HepG2 (cell line): Measurements from ENCODE around the gene C1RL. TPM values are rescaled to one million over a fixed set of nuclear protein-coding genes. Genes with fewer than 3 reads are reported as not detected.

Experiments used
- BRF2 ChIP-seq: sonication (generic); formaldehyde crosslinking; IDR thresholded peaks from 2 replicates; pipeline ENCODE4 v1.8.1; 2022; ENCODE audit warnings: mild to moderate bottlenecking, missing genetic modification reagents
- FOXK2 ChIP-seq: fragments of 450-650 bp; IDR thresholded peaks from 2 replicates; pipeline ENCODE4 v1.6.1; 2016
- FOXP4 ChIP-seq: sonication (generic); formaldehyde crosslinking; IDR thresholded peaks from 2 replicates; pipeline ENCODE4 v1.4.0; 2020; ENCODE audit warnings: missing genetic modification reagents
- HIC2 ChIP-seq: sonication (generic); formaldehyde crosslinking; IDR thresholded peaks from 2 replicates; pipeline ENCODE4 v1.9.0; 2022; ENCODE audit warnings: low read depth, missing genetic modification reagents
- NCOA1 ChIP-seq: sonication (generic); formaldehyde crosslinking; IDR thresholded peaks from 2 replicates; pipeline ENCODE4 v1.9.0; 2021; ENCODE audit warnings: missing genetic modification reagents
- NFAT5 ChIP-seq: sonication (generic); formaldehyde crosslinking; IDR thresholded peaks from 2 replicates; pipeline ENCODE4 v1.4.0; 2020; ENCODE audit warnings: missing genetic modification reagents
- PATZ1 ChIP-seq: sonication (generic); formaldehyde crosslinking; IDR thresholded peaks from 2 replicates; pipeline ENCODE4 v1.4.0; 2020; ENCODE audit warnings: missing genetic modification reagents
- POGZ ChIP-seq: sonication (generic); formaldehyde crosslinking; IDR thresholded peaks from 2 replicates; pipeline ENCODE4 v1.4.0; 2020; ENCODE audit warnings: mild to moderate bottlenecking, missing genetic modification reagents
- PPARG ChIP-seq: conservative IDR thresholded peaks from 2 replicates; pipeline ENCODE4 v1.6.1; 2016; ENCODE audit warnings: missing biosample characterization, missing genetic modification reagents
- RAD51 ChIP-seq: fragments of 450-650 bp; IDR thresholded peaks from 2 replicates; pipeline ENCODE4 v1.6.1; 2016; ENCODE audit warnings: borderline replicate concordance
- SIN3A ChIP-seq: IDR thresholded peaks from 2 replicates; pipeline ENCODE4 v1.6.1; 2011; ENCODE audit warnings: low read depth, mild to moderate bottlenecking, control low read depth, low read length, borderline replicate concordance
- ZNF101 ChIP-seq: sonication (generic); formaldehyde crosslinking; IDR thresholded peaks from 2 replicates; pipeline ENCODE4 v1.4.0; 2020; ENCODE audit warnings: mild to moderate bottlenecking, low read depth, missing genetic modification reagents, borderline replicate concordance
- ZNF614 ChIP-seq: IDR thresholded peaks from 2 replicates; pipeline ENCODE4 v1.6.1; 2018; ENCODE audit warnings: missing biosample characterization, missing genetic modification reagents, inconsistent platforms, borderline replicate concordance
- ZNF674 ChIP-seq: sonication (generic); formaldehyde crosslinking; IDR thresholded peaks from 2 replicates; pipeline ENCODE4 v1.5.0; 2020; ENCODE audit warnings: low read depth, mild to moderate bottlenecking, missing genetic modification reagents
- ZNF788 ChIP-seq: sonication (generic); formaldehyde crosslinking; IDR thresholded peaks from 2 replicates; pipeline ENCODE4 v1.5.0; 2020; ENCODE audit warnings: mild to moderate bottlenecking, missing genetic modification reagents, borderline replicate concordance
- ZNF878 ChIP-seq: sonication (generic); formaldehyde crosslinking; IDR thresholded peaks from 2 replicates; pipeline ENCODE4 v1.8.1; 2023; ENCODE audit warnings: mild to moderate bottlenecking, missing genetic modification reagents, moderate library complexity
- polyA plus RNA-seq, 8 experiments: library from polyadenylated mRNA; depleted of rRNA in 3 of 8; stranded (reverse) in 7 of 8; unstranded in 1 of 8; fragments of >200 nt; fragmentation: Illumina TruSeq in 4 of 8; extraction: Trizol in 4 of 8; gene quantifications; 2 replicates each; pipeline versions ENCODE4 v1.2.1 to v1.2.3, GENCODE V29; 2011 to 2016; ENCODE audit warnings: low read depth in 4 of 8, missing spikeins in 1 of 8, mixed read lengths in 1 of 8; ENCODE audit not compliant: insufficient read depth in 1 of 8
- total RNA-seq, 5 experiments: library from RNA; depleted of rRNA; stranded (reverse); fragments of >200 nt; fragmentation: Illumina TruSeq; extraction: Trizol; gene quantifications; 2 replicates each; pipeline ENCODE4 v1.2.3, GENCODE V29; 2016; ENCODE audit warnings: low read depth in 1 of 5

C1RL gene
- total and polyA plus RNA-seq, 2 of the 13 experiments (the other 11 are each of a cell fraction or from before 2014, with no cell fraction given): 28.9 to 53.1 TPM

- peak; percentile 61 for TF ChIP-seq PATZ1
- no peak for TF ChIP-seq ZNF878
- no peak for TF ChIP-seq FOXK2
- TF ChIP-seq FOXP4: no peak
- no peak for TF ChIP-seq BRF2 (CRISPR knock-in tag)
- TF ChIP-seq RAD51: no peak
- TF ChIP-seq ZNF674 (CRISPR knock-in tag): no peak
- TF ChIP-seq POGZ (CRISPR knock-in tag): no peak
- TF ChIP-seq HIC2 (CRISPR knock-in tag): no peak
- TF ChIP-seq ZNF614 (CRISPR knock-in tag): peak; percentile 14; the same call in 1 of the 2 replicates
- peak; percentile 65; the same call in 1 of the 2 replicates for TF ChIP-seq ZNF788 (CRISPR knock-in tag)
- no peak for TF ChIP-seq PPARG (CRISPR knock-in tag)
- TF ChIP-seq NCOA1: no peak
- peak; percentile 41; the same call in 1 of the 2 replicates for TF ChIP-seq SIN3A
- TF ChIP-seq NFAT5 (CRISPR knock-in tag): no peak
- no peak for TF ChIP-seq ZNF101 (CRISPR knock-in tag)
Measured at GRCh38 chr12:7129872-7130691, 21.1 kb upstream of the C1RL start, which contains the start of gene CLSTN3 (continued).
